Activated CD4-positive, alpha-beta memory T cell treated with anti-CD3 and anti-CD28 coated beads for 36 hours (primary cell): Measurements from ENCODE around the gene RYR1. TPM values are rescaled to one million over a fixed set of nuclear protein-coding genes. Genes with fewer than 3 reads are reported as not detected.
"Not testable (repeated sequence)": the region's sequence is repeated elsewhere in the genome, so short reads cannot be mapped to it uniquely, and the experiment has no call there.

ENCODE experiments used
- CTCF ChIA-PET: fragments of 350-600 bp; sonication (Branson Sonifier 250); formaldehyde crosslinking; loops from one replicate; lab custom pipeline; 2021; ENCODE audit warnings: antibody characterized with exemption, inconsistent platforms; lab: Charles Lee
- POLR2A ChIA-PET: fragments of 350-600 bp; sonication (Branson Sonifier 250); formaldehyde crosslinking; loops from one replicate; lab custom pipeline; 2021; ENCODE audit warnings: antibody characterized with exemption; lab: Charles Lee
- DNase-seq: peaks from one replicate; pipeline ENCODE4 v3.0.0-alpha.2; 2020
- H3K27ac Mint-ChIP-seq: one replicate; pipeline ENCODE4 v1.8.0; 2021; ENCODE audit warnings: mixed read lengths
- H3K27me3 Mint-ChIP-seq: one replicate; pipeline ENCODE4 v1.8.0; 2021; ENCODE audit warnings: mixed read lengths
- H3K36me3 Mint-ChIP-seq: one replicate; pipeline ENCODE4 v1.8.0; 2021; ENCODE audit warnings: mixed read lengths
- H3K4me1 Mint-ChIP-seq: one replicate; pipeline ENCODE4 v1.8.0; 2021; ENCODE audit warnings: low read depth, mixed read lengths
- H3K4me3 Mint-ChIP-seq: one replicate; pipeline ENCODE4 v1.8.0; 2021; ENCODE audit warnings: mild to moderate bottlenecking, mixed read lengths
- H3K9me3 Mint-ChIP-seq: one replicate; pipeline ENCODE4 v1.8.0; 2021; ENCODE audit warnings: mixed read lengths
- intact Hi-C: fragments of 100-400 bp; cut with micrococcal nuclease; formaldehyde crosslinking; loops from one replicate; pipeline ENCODE4 v1.15.1; 2023
- total RNA-seq, 2 experiments: library from RNA; stranded (reverse); gene quantifications; one replicate each; pipeline ENCODE4 v1.2.3, GENCODE V29; 2021

RYR1 gene
- total RNA-seq, 2 experiments from 2014 or later = 2.4 to 2.5 TPM

- H3K27me3 Mint-ChIP-seq = no peaks in the 10 kb centered on the region
- ChIA-PET POLR2A (no interaction called here), CTCF (interaction anchor here (1.0 to 5.4 kb wide), 2 partner anchors 88 to 145 kb away, joined by 3 to 75 read pairs; partner anchors contain the start of gene FAM98C)
- H3K4me3 Mint-ChIP-seq = no peak overlapping the region
- intact Hi-C loops = no loop called here
- no peak overlapping the region for H3K27ac Mint-ChIP-seq
- peaks cover 29% of the 10 kb centered on the region for H3K4me1 Mint-ChIP-seq
- no peak for DNase-seq
- no peaks in the 10 kb centered on the region for H3K36me3 Mint-ChIP-seq
- no peaks in the 10 kb centered on the region for H3K9me3 Mint-ChIP-seq
Measured at GRCh38 chr19:38547421-38547820, 113.9 kb downstream of the RYR1 start.

GRCh38 chr19:38549061-38549460 lies 115.6 kb downstream of the RYR1 start:
- intact Hi-C loops = no loop called here
- no peak overlapping the region for H3K4me3 Mint-ChIP-seq
- POLR2A ChIA-PET = interaction anchor here (0.7 kb wide), 1 partner anchor 322 kb away, joined by 4 read pairs; no protein-coding TSS in a partner anchor
- peaks cover 35% of the 10 kb centered on the region for H3K4me1 Mint-ChIP-seq
- no peaks in the 10 kb centered on the region for H3K36me3 Mint-ChIP-seq
- CTCF ChIA-PET = interaction anchor here (0.6 kb wide), 1 partner anchor 626 kb away, joined by 3 read pairs; no protein-coding TSS in a partner anchor
- no peak overlapping the region for H3K27ac Mint-ChIP-seq
- no peak for DNase-seq
- H3K27me3 Mint-ChIP-seq = no peaks in the 10 kb centered on the region
- H3K9me3 Mint-ChIP-seq = no peaks in the 10 kb centered on the region

GRCh38 chr19:38549942-38550341 lies 116.5 kb downstream of the RYR1 start:
- peaks cover 33% of the 10 kb centered on the region for H3K4me1 Mint-ChIP-seq
- H3K27me3 Mint-ChIP-seq = no peaks in the 10 kb centered on the region
- ChIA-PET CTCF (interaction anchor here (0.6 kb wide), 1 partner anchor 625 kb away, joined by 3 read pairs; no protein-coding TSS in a partner anchor), POLR2A (interaction anchor here (0.7 kb wide), 1 partner anchor 321 kb away, joined by 4 read pairs; no protein-coding TSS in a partner anchor)
- H3K36me3 Mint-ChIP-seq = no peaks in the 10 kb centered on the region
- no peaks in the 10 kb centered on the region for H3K9me3 Mint-ChIP-seq
- H3K4me3 Mint-ChIP-seq = no peak overlapping the region
- DNase-seq = no peak
- intact Hi-C loops = no loop called here
- H3K27ac Mint-ChIP-seq = no peak overlapping the region

- Mint-ChIP-seq H3K4me1 (peaks cover 33% of the 10 kb centered on the region), H3K27me3 (no peaks in the 10 kb centered on the region), H3K9me3 (no peaks in the 10 kb centered on the region), H3K36me3 (no peaks in the 10 kb centered on the region), H3K4me3 (no peak overlapping the region), H3K27ac (no peak overlapping the region)
- intact Hi-C loops = no loop called here
- DNase-seq = no peak
- CTCF ChIA-PET = interaction anchor here (1.6 kb wide), 1 partner anchor 148 kb away, joined by 5 read pairs; the partner anchor contains the start of gene FAM98C
- POLR2A ChIA-PET = no interaction called here
Measured at GRCh38 chr19:38550376-38550775, 116.9 kb downstream of the RYR1 start.

- Mint-ChIP-seq H3K36me3 (no peaks in the 10 kb centered on the region), H3K4me1 (peaks cover 35% of the 10 kb centered on the region), H3K27me3 (no peaks in the 10 kb centered on the region), H3K4me3 (peak overlapping the region; percentile 12), H3K9me3 (no peaks in the 10 kb centered on the region), H3K27ac (peak overlapping the region; percentile 57)
- intact Hi-C loops = loop anchor here (1.0 kb wide), 1 partner anchor 8 kb away; no protein-coding TSS in a partner anchor
- ChIA-PET CTCF (interaction anchor here (0.9 to 1.6 kb wide), 4 partner anchors 35 to 149 kb away, joined by 3 to 6 read pairs (median 4); partner anchors contain the start of genes EIF3K and FAM98C), POLR2A (interaction anchor here (1.3 to 1.5 kb wide), 2 partner anchors 67 to 280 kb away, joined by 3 to 4 read pairs; partner anchors contain the start of genes ECH1 and EIF3K)
- DNase-seq = peak; percentile 92
Measured at GRCh38 chr19:38551450-38551813, 117.9 kb downstream of the RYR1 start.

GRCh38 chr19:38553239-38553638 lies 119.7 kb downstream of the RYR1 start:
- peaks cover 48% of the 10 kb centered on the region for H3K4me1 Mint-ChIP-seq

GRCh38 chr19:38554676-38555141 lies 121.2 kb downstream of the RYR1 start:
- Mint-ChIP-seq H3K27ac (no peak overlapping the region), H3K9me3 (no peaks in the 10 kb centered on the region), H3K4me3 (no peak overlapping the region), H3K27me3 (no peaks in the 10 kb centered on the region), H3K4me1 (peaks cover 55% of the 10 kb centered on the region), H3K36me3 (no peaks in the 10 kb centered on the region)
- intact Hi-C loops = loop anchor here (5.0 kb wide), 2 partner anchors 63 to 298 kb away; partner anchors contain the start of genes EIF3K and MAP4K1
- peak; percentile 59 for DNase-seq
- POLR2A ChIA-PET = no interaction called here
- CTCF ChIA-PET = interaction anchor here (0.6 kb wide), 1 partner anchor 80 kb away, joined by 4 read pairs; no protein-coding TSS in a partner anchor

More at GRCh38 chr19:38553239-38553638, 119.7 kb downstream of the RYR1 start:
- CTCF ChIA-PET = interaction anchor here (1.4 to 1.5 kb wide), 2 partner anchors 9 to 81 kb away, joined by 3 to 6 read pairs; no protein-coding TSS in a partner anchor
- POLR2A ChIA-PET = interaction anchor here (0.6 kb wide), 1 partner anchor 216 kb away, joined by 5 read pairs; no protein-coding TSS in a partner anchor
- H3K36me3 Mint-ChIP-seq, H3K9me3 Mint-ChIP-seq, H3K27me3 Mint-ChIP-seq, H3K4me3 Mint-ChIP-seq, H3K27ac Mint-ChIP-seq, intact Hi-C loops, DNase-seq: not testable (repeated sequence)

- H3K9me3 Mint-ChIP-seq = no peaks in the 10 kb centered on the region
- ChIA-PET POLR2A (no interaction called here), CTCF (interaction anchor here (0.6 kb wide), 1 partner anchor 59 kb away, joined by 3 read pairs; no protein-coding TSS in a partner anchor)
- H3K27ac Mint-ChIP-seq = no peak overlapping the region
- peaks cover 2% of the 10 kb centered on the region for H3K36me3 Mint-ChIP-seq
- peaks cover 60% of the 10 kb centered on the region for H3K4me1 Mint-ChIP-seq
- DNase-seq = no peak
- H3K27me3 Mint-ChIP-seq = peaks cover 1% of the 10 kb centered on the region
- no peak overlapping the region for H3K4me3 Mint-ChIP-seq
- intact Hi-C loops = loop anchor here (5.0 kb wide), 2 partner anchors 62 to 297 kb away; partner anchors contain the start of genes EIF3K and MAP4K1
Measured at GRCh38 chr19:38555200-38555599, 121.7 kb downstream of the RYR1 start.

GRCh38 chr19:38556521-38557174 lies 123.2 kb downstream of the RYR1 start:
- POLR2A ChIA-PET = no interaction called here
- Mint-ChIP-seq H3K4me1 (peaks cover 61% of the 10 kb centered on the region), H3K27ac (no peak overlapping the region), H3K9me3 (no peaks in the 10 kb centered on the region), H3K36me3 (peaks cover 2% of the 10 kb centered on the region), H3K4me3 (no peak overlapping the region), H3K27me3 (peaks cover 1% of the 10 kb centered on the region)
- CTCF ChIA-PET = interaction anchor here (0.6 to 2.5 kb wide), 5 partner anchors 61 to 1235 kb away, joined by 3 to 9 read pairs (median 5); partner anchors contain the start of genes EIF3K and MAP4K1
- intact Hi-C loops = loop anchor here (5.0 kb wide), 2 partner anchors 61 to 296 kb away; partner anchors contain the start of genes EIF3K and MAP4K1
- no peak for DNase-seq

GRCh38 chr19:38557205-38557799 lies 123.8 kb downstream of the RYR1 start:
- intact Hi-C loops = loop anchor here (5.0 kb wide), 2 partner anchors 60 to 295 kb away; partner anchors contain the start of genes EIF3K and MAP4K1

GRCh38 chr19:38558933-38559332 lies 125.4 kb downstream of the RYR1 start:
- H3K4me1 Mint-ChIP-seq = peaks cover 63% of the 10 kb centered on the region
- H3K27me3 Mint-ChIP-seq, H3K27ac Mint-ChIP-seq, POLR2A ChIA-PET, H3K9me3 Mint-ChIP-seq, H3K36me3 Mint-ChIP-seq, DNase-seq, H3K4me3 Mint-ChIP-seq: not testable (repeated sequence)
- intact Hi-C loops = loop anchor here (1.0 to 5.0 kb wide), 7 partner anchors 8 to 293 kb away; partner anchors contain the start of genes EIF3K and MAP4K1
- CTCF ChIA-PET = interaction anchor here (0.6 kb wide), 1 partner anchor 42 kb away, joined by 3 read pairs; no protein-coding TSS in a partner anchor

More at GRCh38 chr19:38557205-38557799, 123.8 kb downstream of the RYR1 start:
- CTCF ChIA-PET = interaction anchor here (1.3 to 2.5 kb wide), 5 partner anchors 12 to 81 kb away, joined by 3 to 9 read pairs (median 5); partner anchors contain the start of genes EIF3K and MAP4K1
- H3K27ac Mint-ChIP-seq = peak overlapping the region; percentile 53
- H3K9me3 Mint-ChIP-seq = no peaks in the 10 kb centered on the region
- DNase-seq = peak; percentile 75
- H3K27me3 Mint-ChIP-seq = peaks cover 1% of the 10 kb centered on the region
- H3K4me1 Mint-ChIP-seq = peaks cover 65% of the 10 kb centered on the region
- peaks cover 2% of the 10 kb centered on the region for H3K36me3 Mint-ChIP-seq
- H3K4me3 Mint-ChIP-seq = peak overlapping the region; percentile 39
- POLR2A ChIA-PET = no interaction called here
